Gastroesophageal sphincter (tissue), 4 donors: ENCODE data around the gene DNPH1. TPM values are rescaled to one million over a fixed set of nuclear protein-coding genes. Genes with fewer than 3 reads are reported as not detected.

ENCODE experiments used
- ATAC-seq: fragments of 150-250 bp; one replicate; pipeline ENCODE4 v1.9.1; 2016; ENCODE audit warnings: mild to moderate bottlenecking, moderate library complexity
- H3K27ac ChIP-seq, 4 donors: fragments of 200-600 bp; sonication (generic) in 3 of 4; 1 replicate in 3 of 4; 2 replicates in 1 of 4; pipeline ENCODE4 v1.5.1; 2016 to 2019
- H3K27me3 ChIP-seq: fragments of 200-600 bp; sonication (generic); one replicate; pipeline ENCODE4 v1.5.1; 2019
- H3K36me3 ChIP-seq, 2 donors: fragments of 200-600 bp; sonication (generic); one replicate each; pipeline ENCODE4 v1.5.1; 2019; ENCODE audit warnings: control low read depth in 1 of 2
- H3K4me1 ChIP-seq, 3 donors: fragments of 200-600 bp; sonication (generic); 1 replicate in 2 of 3; 2 replicates in 1 of 3; pipeline ENCODE4 v1.5.1; 2016 to 2019; ENCODE audit warnings: control low read depth in 2 of 3
- H3K4me3 ChIP-seq, 2 donors: fragments of 200-600 bp; sonication (generic); one replicate each; pipeline ENCODE4 v1.5.1; 2019; ENCODE audit warnings: mild to moderate bottlenecking in 1 of 2, moderate library complexity in 1 of 2
- H3K9me3 ChIP-seq, 3 donors: fragments of 200-600 bp; sonication (generic); one replicate each; pipeline ENCODE4 v1.5.1; 2017 to 2019; ENCODE audit warnings: control low read depth in 2 of 3
- CTCF ChIP-seq, 4 experiments: fragments of 200-600 bp in 2 of 4; fragments of 450-650 bp in 2 of 4; sonication (generic) in 1 of 4; IDR thresholded peaks; one replicate each; pipeline ENCODE4 v1.5.1; 2017 to 2019; ENCODE audit warnings: antibody characterized with exemption in 4 of 4, mild to moderate bottlenecking in 2 of 4, moderate library complexity in 2 of 4
- EP300 ChIP-seq: sonication (generic); formaldehyde crosslinking; IDR thresholded peaks from one replicate; pipeline ENCODE4 v1.6.1; 2017; ENCODE audit warnings: antibody characterized with exemption, mild to moderate bottlenecking
- POLR2A ChIP-seq, 2 donors: fragments of 450-650 bp; IDR thresholded peaks; one replicate each; pipeline ENCODE4 v1.6.1; 2017; ENCODE audit warnings: antibody characterized with exemption in 2 of 2, mild to moderate bottlenecking in 2 of 2, moderate library complexity in 1 of 2
- POLR2AphosphoS5 ChIP-seq: sonication (generic); formaldehyde crosslinking; IDR thresholded peaks from one replicate; pipeline ENCODE4 v1.6.1; 2017; ENCODE audit warnings: antibody characterized with exemption
- WGBS, 2 donors: methylation state at CpG; one replicate each; pipeline ENCODE4 v1.1.5; 2018; ENCODE audit warnings: low coverage in 1 of 2; 5-methylcytosine and 5-hydroxymethylcytosine counted together
- total RNA-seq, 4 donors: library from RNA; depleted of rRNA; stranded (reverse); fragments of >200 nt; gene quantifications; one replicate each; pipeline ENCODE4 v1.1.0, GENCODE V29; 2016

DNPH1 gene
- total RNA-seq, 4 donors from 2014 or later = 66.5 to 95.0 (median 86.6) TPM

GRCh38 chr6:43246301-43247113, 17.2 kb upstream of the DNPH1 start:
- Histone ChIP-seq H3K36me3 (no peaks in the 10 kb centered on the region), H3K27ac (peak overlapping the region in 2 of 4 donors; percentile 46 to 50), H3K27me3 (peaks cover 51% of the 10 kb centered on the region), H3K4me1 (peaks cover 0 to 20% (median 11%) of the 10 kb centered on the region in 3 donors), H3K9me3 (no peaks in the 10 kb centered on the region), H3K4me3 (peak overlapping the region; percentile 35 to 59)
- peak; percentile 69 for ATAC-seq
- TF ChIP-seq POLR2A (IDR thresholded peaks at IDR 0.05) = no peak
- TF ChIP-seq EP300 = no peak
- 8 to 13% methylated on average over 5 to 6 of the region's 27 CpGs for WGBS, 2 donors

- peaks cover 68% of the 10 kb centered on the region for H3K27me3 ChIP-seq
- ATAC-seq = no peak
- peaks cover 0 to 11% (median 0%) of the 10 kb centered on the region in 3 donors for H3K9me3 ChIP-seq
- 33 to 44% methylated on average over 9 to 14 of the region's 37 CpGs for WGBS, 2 donors
- H3K4me1 ChIP-seq = peaks cover 0 to 19% (median 11%) of the 10 kb centered on the region in 3 donors
- H3K4me3 ChIP-seq = no peak overlapping the region
- no peak overlapping the region for H3K27ac ChIP-seq
- TF ChIP-seq CTCF (IDR thresholded peaks at IDR 0.05) = no peak
- TF ChIP-seq EP300 = no peak
- H3K36me3 ChIP-seq = no peaks in the 10 kb centered on the region
Measured at GRCh38 chr6:43243664-43244321, 14.5 kb upstream of the DNPH1 start.

- no peak within 1 kb of the TSS for H3K27ac ChIP-seq
- peaks cover 0 to 12% (median 0%) of the 10 kb centered on the region in 3 donors for H3K9me3 ChIP-seq
- H3K36me3 ChIP-seq = no peaks in the 10 kb centered on the region
- 12 to 19% methylated on average over 15 to 20 of the region's 47 CpGs for WGBS, 2 donors
- H3K4me1 ChIP-seq = peaks cover 0 to 18% (median 11%) of the 10 kb centered on the region in 3 donors
- ATAC-seq = no peak
- no peak for TF ChIP-seq EP300
- TF ChIP-seq POLR2A (IDR thresholded peaks at IDR 0.05) = no peak
- TF ChIP-seq POLR2AphosphoS5 = no peak
- TF ChIP-seq CTCF (IDR thresholded peaks at IDR 0.05) = no peak
- H3K4me3 ChIP-seq = no peak within 1 kb of the TSS
- H3K27me3 ChIP-seq = peaks cover 75% of the 10 kb centered on the region
Measured at GRCh38 chr6:43242908-43243663, 13.8 kb upstream of the DNPH1 start, which contains the start of gene TTBK1. Gene TTBK1 (plus strand): TSS chr6:43243481. CDS start chr6:43246661, 3,180 bp downstream.

- TF ChIP-seq POLR2AphosphoS5 (no peak), EP300 (no peak), CTCF (IDR thresholded peaks at IDR 0.05) (no peak), POLR2A (IDR thresholded peaks at IDR 0.05) (no peak)
- no peak for ATAC-seq
- no peak overlapping the region for H3K27ac ChIP-seq
- peaks cover 0 to 12% (median 0%) of the 10 kb centered on the region in 3 donors for H3K9me3 ChIP-seq
- whole genome bisulfite sequencing, 2 donors = 74 to 100% methylated on average over 2 of the region's 2 CpGs
- H3K36me3 ChIP-seq = no peaks in the 10 kb centered on the region
- no peak overlapping the region for H3K4me3 ChIP-seq
- H3K4me1 ChIP-seq = peaks cover 0 to 1% (median under 1%) of the 10 kb centered on the region in 3 donors
- peaks cover 83% of the 10 kb centered on the region for H3K27me3 ChIP-seq
Measured at GRCh38 chr6:43241446-43241845, 12.2 kb upstream of the DNPH1 start.

GRCh38 chr6:43240950-43241349, 11.7 kb upstream of the DNPH1 start:
- H3K9me3 ChIP-seq = peaks cover 0 to 12% (median 0%) of the 10 kb centered on the region in 3 donors
- TF ChIP-seq POLR2AphosphoS5 = no peak
- no peak for TF ChIP-seq POLR2A (IDR thresholded peaks at IDR 0.05)
- TF ChIP-seq CTCF (IDR thresholded peaks at IDR 0.05) = no peak
- no peak for TF ChIP-seq EP300
- H3K4me3 ChIP-seq = no peak overlapping the region
- no peak overlapping the region for H3K27ac ChIP-seq
- no peaks in the 10 kb centered on the region for H3K36me3 ChIP-seq
- 63% methylated on average over 1 of the region's 1 CpG; no CpG with 5 or more reads in 1 of the 2 donors for WGBS, 2 donors
- no peaks in the 10 kb centered on the region for H3K4me1 ChIP-seq
- no peak for ATAC-seq
- peaks cover 81% of the 10 kb centered on the region for H3K27me3 ChIP-seq
